ENCODE measurements around the gene APPL1. TPM values are rescaled to one million over a fixed set of nuclear protein-coding genes. Genes with fewer than 3 reads are reported as not detected.

Gene APPL1
- total and polyA plus RNA-seq, 2 of the 13 experiments (the other 11 are each of a cell fraction or from before 2014, with no cell fraction given) = 14.3 to 29.0 TPM

GRCh38 chr3:57227930-57228751, 612 bp downstream of the APPL1 start:
- BruUV-seq (replicated peaks) = no TSS peak
- no peak for TF ChIP-seq ZNF607 (CRISPR knock-in tag; IDR thresholded peaks at IDR 0.05; ENCODE audit: borderline replicate concordance)
- no peak for TF ChIP-seq HIVEP1 (CRISPR knock-in tag; IDR thresholded peaks at IDR 0.05)
- TF ChIP-seq ZNF616 (CRISPR knock-in tag; IDR thresholded peaks at IDR 0.05; ENCODE audit: low read depth) = 0 out of 2 replicates have a peak, but pooled peaks have one; percentile 5
- no peak for TF ChIP-seq MLLT10 (CRISPR knock-in tag; IDR thresholded peaks at IDR 0.05)
- TF ChIP-seq ZNF251 (CRISPR knock-in tag; IDR thresholded peaks at IDR 0.05) = no peak
- TF ChIP-seq ZNF143 (CRISPR knock-in tag; IDR thresholded peaks at IDR 0.05) = no peak
- TF ChIP-seq ZNF597 (CRISPR knock-in tag; IDR thresholded peaks at IDR 0.05) = no peak
- TF ChIP-seq REST (IDR thresholded peaks at IDR 0.05; ENCODE audit: borderline replicate concordance in 1 of 2, low read depth in 1 of 2, low read length in 2 of 2) = no peak
- no peak for TF ChIP-seq NAIF1 (CRISPR knock-in tag; IDR thresholded peaks at IDR 0.05; ENCODE audit: borderline replicate concordance)
- no peak for TF ChIP-seq NFYC (CRISPR knock-in tag; IDR thresholded peaks at IDR 0.05)
- TF ChIP-seq SNAPC5 (CRISPR knock-in tag; IDR thresholded peaks at IDR 0.05; ENCODE audit: borderline replicate concordance) = no peak
- TF ChIP-seq ARID5B (CRISPR knock-in tag; IDR thresholded peaks at IDR 0.05) = peak; percentile 24; the same call in 1 of the 2 replicates
- no peak for TF ChIP-seq DPF2 (CRISPR knock-in tag; IDR thresholded peaks at IDR 0.05; ENCODE audit: borderline replicate concordance, low read depth)
- TF ChIP-seq NFYB (CRISPR knock-in tag; IDR thresholded peaks at IDR 0.05) = no peak

More at GRCh38 chr3:57227930-57228751, 612 bp downstream of the APPL1 start:
- in situ Hi-C loops (cut with HindIII; ENCODE audit: extremely low pct_ligation_motif_present, low pct_unique_long_range_greater_than_20kb) (loop anchor here (10.0 kb wide), 1 partner anchor 233 kb away; no protein-coding TSS in a partner anchor), intact Hi-C loops (cut with micrococcal nuclease; ENCODE audit: unreplicated experiment) (loop anchor here (10.0 kb wide), 1 partner anchor 223 kb away; no protein-coding TSS in a partner anchor)
- peak; percentile 72 for ATAC-seq
- CTCF ChIA-PET (ENCODE audit: low intra/inter-chr PET ratio, low total read pairs) = no interaction called here
- H2AFZ ChIP-seq (ENCODE audit: low read length) = no peak overlapping the region
- under 1% methylated on average over 20 of the region's 70 CpGs for WGBS (ENCODE audit: low lambda C conversion rate)
- H3K4me1 ChIP-seq (ENCODE audit: insufficient read depth, low read length) = peaks cover 32% of the 10 kb centered on the region
- H4K20me1 ChIP-seq (ENCODE audit: insufficient read depth, low read length) = 0 out of 2 replicates have a peak, but pooled peaks cover 8% of the 10 kb centered on the region
- no peak for FAIRE-seq
- H3K36me3 ChIP-seq (replicated peaks in 1 of 2; ENCODE audit: control insufficient read depth in 1 of 2, insufficient read depth in 2 of 2, low read length in 2 of 2) = no peaks in the 10 kb centered on the region
- peak overlapping the region; percentile 75 for H3K9ac ChIP-seq (ENCODE audit: insufficient read depth, low read depth, low read length)
- POLR2A ChIA-PET = interaction anchor here (0.8 to 1.5 kb wide), 3 partner anchors 8 to 464 kb away, joined by 3 to 5 read pairs (median 4); partner anchors contain the start of genes ARF4 and DENND6A
- no peak for DNase-seq (ENCODE audit: low spot score)
- H3K79me2 ChIP-seq (ENCODE audit: insufficient read depth, low read length) = peaks cover 37% of the 10 kb centered on the region
- H3K27ac ChIP-seq (ENCODE audit: extremely low read length, insufficient read depth, low read length) = peak overlapping the region; percentile 73
- H3K4me3 ChIP-seq (replicated peaks in 1 of 3; ENCODE audit: insufficient read depth in 1 of 3, low read depth in 2 of 3, low read length in 3 of 3) = peak overlapping the region; percentile 74 to 86 (median 83)
- no peaks in the 10 kb centered on the region for H3K9me3 ChIP-seq (ENCODE audit: low read length)
- H3K4me2 ChIP-seq (ENCODE audit: low read depth, low read length) = peak overlapping the region; percentile 62
- H3K27me3 ChIP-seq (ENCODE audit: control insufficient read depth in 1 of 2, insufficient read depth in 2 of 2, low read length in 2 of 2) = no peaks in the 10 kb centered on the region; a peak in 1 of 5 replicates

Data from HepG2 (cell line).